GM23248 (cell line): ENCODE results near the gene CIB1. TPM values are rescaled to one million over a fixed set of nuclear protein-coding genes. Genes with fewer than 3 reads are reported as not detected.
A peak's percentile ranks its signal among the peaks of the same experiment; 100 is the strongest.

Experiments used
- DNase-seq: peaks from one replicate; pipeline ENCODE4 v3.0.0-alpha.2; 2015
- H2AFZ ChIP-seq: fragments of 200-600 bp; sonication (generic); 2 replicates; pipeline ENCODE4 v1.6.1; 2016; ENCODE audit warnings: antibody characterized with exemption
- H3F3A ChIP-seq: fragments of 200-600 bp; sonication (generic); 2 replicates; pipeline ENCODE4 v1.6.1; 2016; ENCODE audit warnings: mild to moderate bottlenecking, antibody characterized with exemption, mixed run types; ENCODE audit not compliant: insufficient read depth
- H3K27ac ChIP-seq: fragments of 200-600 bp; sonication (generic); 2 replicates; pipeline ENCODE4 v1.5.1; 2016; ENCODE audit warnings: mild to moderate bottlenecking
- H3K27me3 ChIP-seq: fragments of 200-600 bp; sonication (generic); replicated peaks from 2 replicates; pipeline ENCODE4 v1.6.1; 2016; ENCODE audit warnings: mild to moderate bottlenecking; ENCODE audit not compliant: insufficient read depth
- H3K36me3 ChIP-seq: fragments of 200-600 bp; sonication (generic); 2 replicates; pipeline ENCODE4 v1.6.1; 2016; ENCODE audit warnings: low read depth, mild to moderate bottlenecking
- H3K4me1 ChIP-seq: fragments of 200-600 bp; sonication (generic); 2 replicates; pipeline ENCODE4 v1.6.1; 2016; ENCODE audit warnings: mild to moderate bottlenecking; ENCODE audit not compliant: insufficient read depth
- H3K4me2 ChIP-seq: fragments of 200-600 bp; sonication (generic); one replicate; pipeline ENCODE4 v1.6.1; 2016; ENCODE audit warnings: mild to moderate bottlenecking; ENCODE audit not compliant: unreplicated experiment
- H3K4me3 ChIP-seq: fragments of 200-600 bp; sonication (generic); 2 replicates; pipeline ENCODE4 v1.5.1; 2016; ENCODE audit warnings: mild to moderate bottlenecking
- H3K79me2 ChIP-seq: fragments of 200-600 bp; sonication (generic); 2 replicates; pipeline ENCODE4 v1.6.1; 2016; ENCODE audit warnings: mild to moderate bottlenecking; ENCODE audit not compliant: insufficient read depth
- H3K9ac ChIP-seq: fragments of 200-600 bp; sonication (generic); 2 replicates; pipeline ENCODE4 v1.6.1; 2016; ENCODE audit warnings: mild to moderate bottlenecking
- H3K9me2 ChIP-seq: fragments of 200-600 bp; sonication (generic); 2 replicates; pipeline ENCODE4 v1.6.1; 2016; ENCODE audit warnings: mixed run types, mild to moderate bottlenecking, moderate library complexity; ENCODE audit not compliant: insufficient read depth
- H3K9me3 ChIP-seq: fragments of 200-600 bp; sonication (generic); one replicate; pipeline ENCODE4 v1.6.1; 2017; ENCODE audit warnings: low read depth
- H4K20me1 ChIP-seq: fragments of 200-600 bp; sonication (generic); 2 replicates; pipeline ENCODE4 v1.6.0; 2016; ENCODE audit not compliant: insufficient read depth
- EZH2 ChIP-seq: fragments of 200-600 bp; sonication (generic); IDR thresholded peaks from 2 replicates; pipeline ENCODE4 v1.6.1; 2018; ENCODE audit warnings: antibody characterized with exemption, mild to moderate bottlenecking; ENCODE audit not compliant: insufficient read depth, poor library complexity, severe bottlenecking
- EZH2phosphoT487 ChIP-seq: fragments of 200-600 bp; sonication (generic); IDR thresholded peaks from 2 replicates; pipeline ENCODE4 v1.6.1; 2018; ENCODE audit warnings: antibody characterized with exemption, moderate library complexity, mild to moderate bottlenecking, low read depth; ENCODE audit not compliant: insufficient read depth
- WGBS, 2 experiments: methylation state at CpG; one replicate each; pipeline ENCODE4 v1.1.6; 2015 to 2017; ENCODE audit warnings: low lambda C conversion rate in 2 of 2, low coverage in 1 of 2; ENCODE audit errors: missing lambda C conversion rate in 2 of 2; 5-methylcytosine and 5-hydroxymethylcytosine counted together
- in situ Hi-C: fragments of 300-500 bp; cut with MboI; formaldehyde crosslinking; loops from 2 replicates; pipeline ENCODE4 v1.15.0; 2020
- polyA plus RNA-seq: library from polyadenylated mRNA; unstranded; fragments of >200 nt; fragmentation: Nextera tagmentation; extraction: Ambion mirVana; gene quantifications from 2 replicates; pipeline ENCODE4 v1.2.1, GENCODE V29; 2016
- total RNA-seq: library from RNA; depleted of rRNA; stranded (reverse); fragments of >200 nt; shearing (Covaris generic); gene quantifications from 2 replicates; pipeline ENCODE4 v1.2.3, GENCODE V29; 2014

Gene CIB1
- total and polyA plus RNA-seq, 2 experiments from 2014 or later, result 45.8 to 123 TPM

GRCh38 chr15:90232196-90232595 lies 1.5 kb downstream of the CIB1 start:
- peak overlapping the region; percentile 93 for H3K9ac ChIP-seq
- peak overlapping the region; percentile 91 for H3K4me2 ChIP-seq
- no peaks in the 10 kb centered on the region for H3K36me3 ChIP-seq
- no peaks in the 10 kb centered on the region for H3K27me3 ChIP-seq
- H3K4me3 ChIP-seq, result peak overlapping the region; percentile 90
- no peak overlapping the region for H3K27ac ChIP-seq
- no peaks in the 10 kb centered on the region for H3F3A ChIP-seq
- no peaks in the 10 kb centered on the region for H4K20me1 ChIP-seq
- no peaks in the 10 kb centered on the region for H3K9me2 ChIP-seq
- 97% methylated on average over 13 of the region's 13 CpGs for WGBS, 2 experiments
- H3K4me1 ChIP-seq, result 0 out of 2 replicates have a peak, but pooled peaks cover 8% of the 10 kb centered on the region
- peaks cover 22% of the 10 kb centered on the region for H3K79me2 ChIP-seq
- DNase-seq, result peak; percentile 16
- no peak for TF ChIP-seq EZH2
- no peak for TF ChIP-seq EZH2phosphoT487
- in situ Hi-C loops, result no loop called here
- H2AFZ ChIP-seq, result no peak overlapping the region
- H3K9me3 ChIP-seq, result no peaks in the 10 kb centered on the region

- in situ Hi-C loops, result no loop called here
- Histone ChIP-seq H3K27me3 (no peaks in the 10 kb centered on the region), H3K9me2 (no peaks in the 10 kb centered on the region), H4K20me1 (no peaks in the 10 kb centered on the region), H3K79me2 (peaks cover 22% of the 10 kb centered on the region), H2AFZ (no peak overlapping the region), H3K36me3 (no peaks in the 10 kb centered on the region), H3K9ac (no peak overlapping the region), H3K4me2 (no peak overlapping the region), H3K4me1 (0 out of 2 replicates have a peak, but pooled peaks cover 8% of the 10 kb centered on the region), H3K9me3 (no peaks in the 10 kb centered on the region), H3F3A (no peaks in the 10 kb centered on the region), H3K27ac (no peak overlapping the region), H3K4me3 (no peak overlapping the region)
- WGBS, 2 experiments, result 81 to 84% methylated on average over 24 to 27 of the region's 27 CpGs
- DNase-seq, result no peak
- no peak for TF ChIP-seq EZH2
- TF ChIP-seq EZH2phosphoT487, result no peak
These were observed 2.4 kb downstream of the CIB1 start for GRCh38 chr15:90231028-90232017.

- H3K4me1 ChIP-seq, result 0 out of 2 replicates have a peak, but pooled peaks cover 8% of the 10 kb centered on the region
- H3K36me3 ChIP-seq, result no peaks in the 10 kb centered on the region
- no peaks in the 10 kb centered on the region for H3F3A ChIP-seq
- H2AFZ ChIP-seq, result no peak overlapping the region
- in situ Hi-C loops, result no loop called here
- H3K9ac ChIP-seq, result no peak overlapping the region
- no peak for TF ChIP-seq EZH2
- TF ChIP-seq EZH2phosphoT487, result no peak
- H3K4me2 ChIP-seq, result no peak overlapping the region
- no peak overlapping the region for H3K4me3 ChIP-seq
- WGBS, 2 experiments, result 95 to 97% methylated on average over 6 to 8 of the region's 8 CpGs
- no peaks in the 10 kb centered on the region for H3K9me3 ChIP-seq
- H3K9me2 ChIP-seq, result no peaks in the 10 kb centered on the region
- DNase-seq, result no peak
- no peaks in the 10 kb centered on the region for H3K27me3 ChIP-seq
- no peak overlapping the region for H3K27ac ChIP-seq
- H3K79me2 ChIP-seq, result peaks cover 22% of the 10 kb centered on the region
- no peaks in the 10 kb centered on the region for H4K20me1 ChIP-seq
These were observed 3.1 kb downstream of the CIB1 start for GRCh38 chr15:90230610-90231009.

- DNase-seq, result no peak
- H3K9me3 ChIP-seq, result no peaks in the 10 kb centered on the region
- H3K4me2 ChIP-seq, result no peak overlapping the region
- no peak overlapping the region for H2AFZ ChIP-seq
- in situ Hi-C loops, result no loop called here
- H4K20me1 ChIP-seq, result no peaks in the 10 kb centered on the region
- no peaks in the 10 kb centered on the region for H3K36me3 ChIP-seq
- H3K4me3 ChIP-seq, result no peak overlapping the region
- H3K4me1 ChIP-seq, result 0 out of 2 replicates have a peak, but pooled peaks cover 8% of the 10 kb centered on the region
- WGBS, 2 experiments, result 83% methylated on average over 12 of the region's 12 CpGs
- no peak for TF ChIP-seq EZH2phosphoT487
- no peak for TF ChIP-seq EZH2
- no peaks in the 10 kb centered on the region for H3F3A ChIP-seq
- H3K9me2 ChIP-seq, result no peaks in the 10 kb centered on the region
- H3K9ac ChIP-seq, result no peak overlapping the region
- no peaks in the 10 kb centered on the region for H3K27me3 ChIP-seq
- H3K79me2 ChIP-seq, result peaks cover 22% of the 10 kb centered on the region
- no peak overlapping the region for H3K27ac ChIP-seq
These were observed 3.7 kb downstream of the CIB1 start for GRCh38 chr15:90230071-90230494.
